ENCODE measurements around the gene HDAC2. TPM values are rescaled to one million over a fixed set of nuclear protein-coding genes. Genes with fewer than 3 reads are reported as not detected.

Gene HDAC2
- total and polyA plus RNA-seq, 2 donors (not counting 3 experiments of a cell fraction or from before 2014, with no cell fraction given): 121 to 142 TPM

DNA sequence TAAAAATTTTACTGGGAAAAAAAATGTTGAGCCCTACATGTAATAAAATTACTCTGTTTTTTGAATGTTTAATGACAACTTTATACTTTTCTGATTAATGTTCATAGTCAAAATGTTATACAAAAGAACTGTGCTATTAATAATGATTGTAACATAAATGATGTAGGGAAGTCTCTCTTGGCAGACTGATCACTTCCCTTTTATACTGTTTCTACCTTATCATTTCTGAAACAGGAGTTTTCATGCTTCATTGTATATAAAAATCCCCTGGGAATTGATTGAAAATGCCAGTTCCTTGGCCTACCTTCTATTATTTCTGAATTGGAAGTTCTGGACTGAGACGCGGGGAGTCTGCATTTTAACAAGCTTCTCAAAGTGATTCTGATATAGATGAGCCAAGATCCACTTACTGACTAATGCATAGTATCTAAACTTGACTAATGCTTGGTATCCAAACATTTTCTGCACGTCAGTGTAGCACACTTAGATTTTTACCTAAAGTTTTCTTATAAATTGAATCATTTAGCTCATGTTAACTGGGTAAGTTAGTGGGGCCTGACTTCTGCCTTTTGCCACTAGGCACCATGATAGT is 7.2 kb upstream of the HDAC2 start:
- FAIRE-seq: no peak
- CTCF ChIA-PET: interaction anchor here (1.0 to 2.9 kb wide), 2 partner anchors 17 to 131 kb away, joined by 3 to 13 read pairs; no protein-coding TSS in a partner anchor
- dilution Hi-C loops (cut with MboI; ENCODE audit: extremely low pct_ligation_motif_present, low sequenced_read_pairs): no loop called here

More for the DNA sequence above, 7.2 kb upstream of the HDAC2 start:
- Histone ChIP-seq H3K4me1 (ENCODE audit: control insufficient read depth, extremely low read depth, insufficient read depth, low read length) (no peaks in the 10 kb centered on the region), H3K9me1 (replicated peaks; ENCODE audit: control insufficient read depth, extremely low read depth, insufficient read depth, low read length) (no peaks in the 10 kb centered on the region), H3K27ac (ENCODE audit: insufficient read depth, low read depth, low read length) (no peak overlapping the region), H3K9ac (replicated peaks; ENCODE audit: extremely low read depth, insufficient read depth, low read length) (no peak overlapping the region), H3K36me3 (ENCODE audit: control insufficient read depth in 2 of 2, extremely low read depth in 1 of 2, insufficient read depth in 2 of 2, low read length in 2 of 2) (no peaks in the 10 kb centered on the region), H2AFZ (ENCODE audit: low read depth, low read length) (no peak overlapping the region), H3K9me3 (replicated peaks; ENCODE audit: control insufficient read depth, insufficient read depth, low read length) (no peaks in the 10 kb centered on the region), H3K4me3 (replicated peaks in 1 of 3; ENCODE audit: insufficient read depth in 1 of 3, low read depth in 1 of 3, low read length in 3 of 3) (no peak overlapping the region), H3K27me3 (ENCODE audit: control insufficient read depth in 2 of 2, insufficient read depth in 2 of 2, low read length in 2 of 2) (no peaks in the 10 kb centered on the region), H4K20me1 (replicated peaks; ENCODE audit: control insufficient read depth, extremely low read depth, insufficient read depth, low read length) (no peaks in the 10 kb centered on the region), H3K4me2 (ENCODE audit: insufficient read depth, low read length) (no peak overlapping the region), H3K79me2 (ENCODE audit: control insufficient read depth, insufficient read depth, low read length) (no peaks in the 10 kb centered on the region)
- TF ChIP-seq EZH2 (IDR thresholded peaks at IDR 0.05; ENCODE audit: borderline replicate concordance, low read depth, low read length, severe bottlenecking) (no peak), GATA2 (IDR thresholded peaks at IDR 0.05; ENCODE audit: insufficient read depth, insufficient read length, low read depth, low read length) (no peak), POLR2A (IDR thresholded peaks at IDR 0.05; ENCODE audit: low read depth, low read length) (no peak), POLR2AphosphoS5 (IDR thresholded peaks at IDR 0.05; ENCODE audit: insufficient read depth, low read depth, low read length) (no peak), FOS (IDR thresholded peaks at IDR 0.05; ENCODE audit: borderline replicate concordance, insufficient read depth, low read length) (no peak), JUN (IDR thresholded peaks at IDR 0.05; ENCODE audit: borderline replicate concordance, insufficient read depth, insufficient read length, low read depth) (no peak), MYC (IDR thresholded peaks at IDR 0.05; ENCODE audit: low read depth, low read length) (no peak)
- TF ChIP-seq, protein P1, sequence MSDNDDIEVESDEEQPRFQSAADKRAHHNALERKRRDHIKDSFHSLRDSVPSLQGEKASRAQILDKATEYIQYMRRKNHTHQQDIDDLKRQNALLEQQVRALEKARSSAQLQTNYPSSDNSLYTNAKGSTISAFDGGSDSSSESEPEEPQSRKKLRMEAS (IDR thresholded peaks at IDR 0.05; ENCODE audit: insufficient read depth, insufficient read length): no peak
- TF ChIP-seq, protein P2, sequence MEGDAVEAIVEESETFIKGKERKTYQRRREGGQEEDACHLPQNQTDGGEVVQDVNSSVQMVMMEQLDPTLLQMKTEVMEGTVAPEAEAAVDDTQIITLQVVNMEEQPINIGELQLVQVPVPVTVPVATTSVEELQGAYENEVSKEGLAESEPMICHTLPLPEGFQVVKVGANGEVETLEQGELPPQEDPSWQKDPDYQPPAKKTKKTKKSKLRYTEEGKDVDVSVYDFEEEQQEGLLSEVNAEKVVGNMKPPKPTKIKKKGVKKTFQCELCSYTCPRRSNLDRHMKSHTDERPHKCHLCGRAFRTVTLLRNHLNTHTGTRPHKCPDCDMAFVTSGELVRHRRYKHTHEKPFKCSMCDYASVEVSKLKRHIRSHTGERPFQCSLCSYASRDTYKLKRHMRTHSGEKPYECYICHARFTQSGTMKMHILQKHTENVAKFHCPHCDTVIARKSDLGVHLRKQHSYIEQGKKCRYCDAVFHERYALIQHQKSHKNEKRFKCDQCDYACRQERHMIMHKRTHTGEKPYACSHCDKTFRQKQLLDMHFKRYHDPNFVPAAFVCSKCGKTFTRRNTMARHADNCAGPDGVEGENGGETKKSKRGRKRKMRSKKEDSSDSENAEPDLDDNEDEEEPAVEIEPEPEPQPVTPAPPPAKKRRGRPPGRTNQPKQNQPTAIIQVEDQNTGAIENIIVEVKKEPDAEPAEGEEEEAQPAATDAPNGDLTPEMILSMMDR (IDR thresholded peaks at IDR 0.05; ENCODE audit: extremely low read depth in 1 of 2, insufficient read depth in 1 of 2, low read depth in 1 of 2, low read length in 2 of 2): no peak
- DNase-seq (ENCODE audit: low read depth, low spot score): no peak
- intact Hi-C loops (cut with micrococcal nuclease): no loop called here
- POLR2A ChIA-PET: no interaction called here
- BruUV-seq (replicated peaks): no TSS peak

Measured in endothelial cell of umbilical vein (primary cell).